Gastroesophageal sphincter (tissue), 4 donors: ENCODE measurements around the gene LBP. TPM values are rescaled to one million over a fixed set of nuclear protein-coding genes. Genes with fewer than 3 reads are reported as not detected.
A peak's percentile ranks its signal among the peaks of the same experiment; 100 is the strongest.
"Not testable (repeated sequence)": the region's sequence is repeated elsewhere in the genome, so short reads cannot be mapped to it uniquely, and the experiment has no call there.

Source experiments
- ATAC-seq: fragments of 150-250 bp; one replicate; pipeline ENCODE4 v1.9.1; 2016; ENCODE audit warnings: mild to moderate bottlenecking, moderate library complexity
- H3K27ac ChIP-seq, 4 donors: fragments of 200-600 bp; sonication (generic) in 3 of 4; 1 replicate in 3 of 4; 2 replicates in 1 of 4; pipeline ENCODE4 v1.5.1; 2016 to 2019
- H3K27me3 ChIP-seq: fragments of 200-600 bp; sonication (generic); one replicate; pipeline ENCODE4 v1.5.1; 2019
- H3K36me3 ChIP-seq, 2 donors: fragments of 200-600 bp; sonication (generic); one replicate each; pipeline ENCODE4 v1.5.1; 2019; ENCODE audit warnings: control low read depth in 1 of 2
- H3K4me1 ChIP-seq, 3 donors: fragments of 200-600 bp; sonication (generic); 1 replicate in 2 of 3; 2 replicates in 1 of 3; pipeline ENCODE4 v1.5.1; 2016 to 2019; ENCODE audit warnings: control low read depth in 2 of 3
- H3K4me3 ChIP-seq, 2 donors: fragments of 200-600 bp; sonication (generic); one replicate each; pipeline ENCODE4 v1.5.1; 2019; ENCODE audit warnings: mild to moderate bottlenecking in 1 of 2, moderate library complexity in 1 of 2
- H3K9me3 ChIP-seq, 3 donors: fragments of 200-600 bp; sonication (generic); one replicate each; pipeline ENCODE4 v1.5.1; 2017 to 2019; ENCODE audit warnings: control low read depth in 2 of 3
- EP300 ChIP-seq: sonication (generic); formaldehyde crosslinking; IDR thresholded peaks from one replicate; pipeline ENCODE4 v1.6.1; 2017; ENCODE audit warnings: antibody characterized with exemption, mild to moderate bottlenecking
- POLR2A ChIP-seq, 2 donors: fragments of 450-650 bp; IDR thresholded peaks; one replicate each; pipeline ENCODE4 v1.6.1; 2017; ENCODE audit warnings: antibody characterized with exemption in 2 of 2, mild to moderate bottlenecking in 2 of 2, moderate library complexity in 1 of 2
- POLR2AphosphoS5 ChIP-seq: sonication (generic); formaldehyde crosslinking; IDR thresholded peaks from one replicate; pipeline ENCODE4 v1.6.1; 2017; ENCODE audit warnings: antibody characterized with exemption
- WGBS, 2 donors: methylation state at CpG; one replicate each; pipeline ENCODE4 v1.1.5; 2018; ENCODE audit warnings: low coverage in 1 of 2; 5-methylcytosine and 5-hydroxymethylcytosine counted together
- total RNA-seq, 4 donors: library from RNA; depleted of rRNA; stranded (reverse); fragments of >200 nt; gene quantifications; one replicate each; pipeline ENCODE4 v1.1.0, GENCODE V29; 2016
- TF ChIP-seq, protein P1 (sequence below), 4 experiments: fragments of 200-600 bp in 2 of 4; fragments of 450-650 bp in 2 of 4; sonication (generic) in 1 of 4; IDR thresholded peaks; one replicate each; pipeline ENCODE4 v1.5.1; 2017 to 2019; ENCODE audit warnings: antibody characterized with exemption in 4 of 4, mild to moderate bottlenecking in 2 of 4, moderate library complexity in 2 of 4

Gene LBP
- total RNA-seq, 4 donors from 2014 or later, result 0.19 to 1.8 TPM; not detected in 2

DNA sequence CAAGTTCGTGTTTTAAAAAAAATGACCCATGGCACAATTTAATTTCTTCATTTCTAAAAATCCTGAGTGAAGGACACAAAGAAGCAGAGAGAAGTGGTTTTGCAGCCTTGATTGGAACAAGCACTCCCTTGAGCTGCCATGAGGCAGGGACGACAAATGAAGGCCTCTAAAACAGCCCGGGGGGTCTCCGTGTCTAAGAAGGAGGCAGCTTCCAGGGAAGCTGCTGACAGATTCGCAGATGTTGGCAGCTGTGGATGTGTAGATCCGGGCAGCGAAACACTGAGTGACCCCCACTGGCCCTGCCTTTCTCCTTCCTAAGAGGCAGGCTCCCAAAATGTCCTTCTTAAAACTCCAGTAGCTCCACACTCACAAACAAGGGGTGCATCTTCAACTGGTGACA, 9.6 kb upstream of the LBP start:
- TF ChIP-seq EP300 (no peak), POLR2AphosphoS5 (no peak), POLR2A (IDR thresholded peaks at IDR 0.05) (no peak)
- TF ChIP-seq, protein P1, sequence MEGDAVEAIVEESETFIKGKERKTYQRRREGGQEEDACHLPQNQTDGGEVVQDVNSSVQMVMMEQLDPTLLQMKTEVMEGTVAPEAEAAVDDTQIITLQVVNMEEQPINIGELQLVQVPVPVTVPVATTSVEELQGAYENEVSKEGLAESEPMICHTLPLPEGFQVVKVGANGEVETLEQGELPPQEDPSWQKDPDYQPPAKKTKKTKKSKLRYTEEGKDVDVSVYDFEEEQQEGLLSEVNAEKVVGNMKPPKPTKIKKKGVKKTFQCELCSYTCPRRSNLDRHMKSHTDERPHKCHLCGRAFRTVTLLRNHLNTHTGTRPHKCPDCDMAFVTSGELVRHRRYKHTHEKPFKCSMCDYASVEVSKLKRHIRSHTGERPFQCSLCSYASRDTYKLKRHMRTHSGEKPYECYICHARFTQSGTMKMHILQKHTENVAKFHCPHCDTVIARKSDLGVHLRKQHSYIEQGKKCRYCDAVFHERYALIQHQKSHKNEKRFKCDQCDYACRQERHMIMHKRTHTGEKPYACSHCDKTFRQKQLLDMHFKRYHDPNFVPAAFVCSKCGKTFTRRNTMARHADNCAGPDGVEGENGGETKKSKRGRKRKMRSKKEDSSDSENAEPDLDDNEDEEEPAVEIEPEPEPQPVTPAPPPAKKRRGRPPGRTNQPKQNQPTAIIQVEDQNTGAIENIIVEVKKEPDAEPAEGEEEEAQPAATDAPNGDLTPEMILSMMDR (IDR thresholded peaks at IDR 0.05), result no peak
- peaks cover 0 to 19% (median 0%) of the 10 kb centered on the region in 3 donors for H3K9me3 ChIP-seq
- WGBS, 2 donors, result 10 to 32% methylated on average over 2 to 7 of the region's 7 CpGs

GRCh38 chr20:38337561-38338140, 8.6 kb upstream of the LBP start:
- Histone ChIP-seq H3K27me3 (peaks cover 54% of the 10 kb centered on the region), H3K9me3 (peaks cover 0 to 19% (median 0%) of the 10 kb centered on the region in 3 donors), H3K4me3 (no peak overlapping the region), H3K4me1 (no peaks in the 10 kb centered on the region), H3K27ac (no peak overlapping the region), H3K36me3 (no peaks in the 10 kb centered on the region)
- 41 to 50% methylated on average over 2 to 3 of the region's 6 CpGs for WGBS, 2 donors
- ATAC-seq, result no peak
- no peak for TF ChIP-seq EP300
- TF ChIP-seq, protein P1 (IDR thresholded peaks at IDR 0.05), result peak in 2 of 4 experiments; percentile 21 to 31

More for the DNA sequence above, 9.6 kb upstream of the LBP start:
- ATAC-seq, result no peak
- Histone ChIP-seq H3K36me3 (no peaks in the 10 kb centered on the region), H3K27ac (no peak overlapping the region), H3K27me3 (peaks cover 58% of the 10 kb centered on the region), H3K4me1 (no peaks in the 10 kb centered on the region), H3K4me3 (no peak overlapping the region)

DNA sequence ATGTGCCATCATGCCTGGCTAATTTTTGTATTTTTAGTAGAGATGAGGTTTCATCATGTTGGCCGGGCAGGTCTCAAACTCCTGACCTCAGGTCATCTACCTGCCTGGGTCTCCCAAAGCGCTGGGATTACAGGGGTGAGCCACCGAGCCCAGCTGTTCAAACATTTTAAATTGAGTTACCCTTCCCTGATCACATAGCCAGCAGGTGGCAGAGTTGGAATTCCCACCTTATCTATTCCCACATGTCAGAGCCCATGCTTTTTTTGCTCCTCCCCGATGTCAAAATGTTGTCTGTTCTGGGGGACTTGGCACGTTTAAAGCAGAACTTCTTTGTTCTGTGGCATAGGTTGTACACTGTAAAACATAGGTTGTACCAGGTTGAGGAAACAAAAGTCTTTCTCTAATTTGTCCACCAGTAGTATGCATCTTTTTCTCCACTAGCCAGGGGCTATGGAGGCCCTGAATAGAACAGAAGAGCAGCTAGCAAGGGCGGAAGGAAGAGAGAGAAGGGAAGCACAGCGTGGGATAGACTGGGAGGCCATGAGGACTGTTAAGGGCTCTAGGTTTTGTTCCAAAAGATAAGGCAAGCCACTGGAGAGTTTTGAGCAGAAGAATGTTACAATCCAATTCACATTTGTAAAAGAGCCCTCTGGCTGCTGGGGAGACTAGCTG, 7.3 kb upstream of the LBP start:
- WGBS, 2 donors, result 50 to 63% methylated on average over 2 to 7 of the region's 7 CpGs
- TF ChIP-seq POLR2AphosphoS5, result no peak
- no peak for TF ChIP-seq POLR2A (IDR thresholded peaks at IDR 0.05)
- TF ChIP-seq EP300, result no peak
- TF ChIP-seq, protein P1 (IDR thresholded peaks at IDR 0.05), result no peak
- Histone ChIP-seq H3K27me3 (peaks cover 54% of the 10 kb centered on the region), H3K4me3 (no peak overlapping the region), H3K36me3 (no peaks in the 10 kb centered on the region), H3K4me1 (peaks cover 0 to 5% (median 0%) of the 10 kb centered on the region in 3 donors), H3K9me3 (peaks cover 0 to 19% (median 0%) of the 10 kb centered on the region in 3 donors), H3K27ac (no peak overlapping the region)
- no peak for ATAC-seq

GRCh38 chr20:38339521-38339896, 6.8 kb upstream of the LBP start:
- H3K9me3 ChIP-seq, result peaks cover 0 to 19% (median 0%) of the 10 kb centered on the region in 3 donors
- ATAC-seq, H3K4me3 ChIP-seq, H3K4me1 ChIP-seq, H3K27ac ChIP-seq, H3K36me3 ChIP-seq: not testable (repeated sequence)
- 74 to 100% methylated on average over 2 to 7 of the region's 8 CpGs for WGBS, 2 donors
- peaks cover 53% of the 10 kb centered on the region for H3K27me3 ChIP-seq

DNA sequence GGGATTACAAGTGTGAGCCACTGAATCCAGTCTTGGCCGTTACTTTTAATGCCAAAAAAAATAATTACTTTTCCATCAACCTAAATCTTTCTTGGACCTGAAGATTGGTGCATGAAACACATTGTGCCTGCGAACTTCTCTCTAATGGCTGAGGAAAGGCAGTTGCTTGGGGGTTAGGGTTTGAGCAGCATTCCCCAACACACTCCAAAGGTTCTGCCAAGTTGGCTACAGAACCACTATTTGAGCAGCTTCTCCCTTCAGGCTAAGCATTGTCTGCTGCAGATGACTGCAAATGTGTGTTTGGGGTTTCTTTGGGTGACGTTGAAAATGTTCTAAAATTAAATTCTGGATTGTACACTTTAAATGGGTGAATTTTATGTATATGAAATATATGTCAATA, 6.3 kb upstream of the LBP start:
- peaks cover 48% of the 10 kb centered on the region for H3K27me3 ChIP-seq
- H3K4me3 ChIP-seq, result no peak overlapping the region
- no peak overlapping the region for H3K27ac ChIP-seq
- peaks cover 0 to 5% (median 0%) of the 10 kb centered on the region in 3 donors for H3K4me1 ChIP-seq
- H3K36me3 ChIP-seq, result no peaks in the 10 kb centered on the region
- ATAC-seq, result no peak
- peaks cover 0 to 19% (median 0%) of the 10 kb centered on the region in 3 donors for H3K9me3 ChIP-seq
- 53 to 55% methylated on average over 3 of the region's 3 CpGs for WGBS, 2 donors
- no peak for TF ChIP-seq POLR2AphosphoS5
- TF ChIP-seq POLR2A (IDR thresholded peaks at IDR 0.05), result no peak
- TF ChIP-seq EP300, result no peak
- TF ChIP-seq, protein P1 (IDR thresholded peaks at IDR 0.05), result no peak
